ENCODE results near the gene MPIG6B.

Gene MPIG6B

GRCh38 chr6:31723245-31723979 is at the start of gene MPIG6B:
MPIG6B (plus strand) TSS chr6:31723373; CDS start chr6:31723384, 11 bp downstream.
- no peak for DNase-seq

- DNase-seq, result no peak
Observed at GRCh38 chr6:31676322-31676903, 46.8 kb upstream of the MPIG6B start.

GRCh38 chr6:31676904-31677303 is 46.3 kb upstream of the MPIG6B start:
- no peak for DNase-seq

GRCh38 chr6:31677955-31678354 is 45.2 kb upstream of the MPIG6B start:
- no peak for DNase-seq

- peak; percentile 75 for DNase-seq
Observed at GRCh38 chr6:31680226-31681134, 42.7 kb upstream of the MPIG6B start, which contains the start of gene LY6G5C. LY6G5C (minus strand) TSS chr6:31681067; CDS start chr6:31680373, 694 bp downstream.

GRCh38 chr6:31681135-31681671 is 42.0 kb upstream of the MPIG6B start:
- no peak for DNase-seq

- no peak for DNase-seq
Observed at GRCh38 chr6:31683591-31683990, 39.6 kb upstream of the MPIG6B start.

- DNase-seq, result no peak
Observed at GRCh38 chr6:31686483-31686882, 36.7 kb upstream of the MPIG6B start.

GRCh38 chr6:31687321-31687720 is 35.9 kb upstream of the MPIG6B start:
- no peak for DNase-seq

- DNase-seq, result no peak
Observed at GRCh38 chr6:31687860-31688693, 35.1 kb upstream of the MPIG6B start.

GRCh38 chr6:31689249-31690110 is 33.7 kb upstream of the MPIG6B start:
- DNase-seq, result no peak

- no peak for DNase-seq
Observed at GRCh38 chr6:31690231-31691077, 32.7 kb upstream of the MPIG6B start.

GRCh38 chr6:31691078-31691463 is 32.1 kb upstream of the MPIG6B start:
- no peak for DNase-seq

- no peak for DNase-seq
Observed at GRCh38 chr6:31691564-31692108, 31.5 kb upstream of the MPIG6B start.

- no peak for DNase-seq
Observed at GRCh38 chr6:31692353-31692752, 30.8 kb upstream of the MPIG6B start.

GRCh38 chr6:31692886-31693285 is 30.3 kb upstream of the MPIG6B start:
- DNase-seq, result no peak

- DNase-seq, result no peak
Observed at GRCh38 chr6:31693535-31693934, 29.6 kb upstream of the MPIG6B start.

GRCh38 chr6:31697555-31697954 is 25.6 kb upstream of the MPIG6B start:
- DNase-seq, result no peak

- no peak for DNase-seq
Observed at GRCh38 chr6:31700740-31701401, 22.3 kb upstream of the MPIG6B start.
